GM19397 (cell line): ENCODE results near the gene KIF25.
"Not testable (repeated sequence)": the region's sequence is repeated elsewhere in the genome, so short reads cannot be mapped to it uniquely, and the experiment has no call there.

Experiments used
- ATAC-seq: cut with Tn5 transposase; IDR thresholded peaks from one replicate; pipeline ENCODE4 v1.9.1; 2021; ENCODE audit warnings: mild to moderate bottlenecking, moderate library complexity; ENCODE audit not compliant: unreplicated experiment

KIF25 gene

GRCh38 chr6:167974640-167975344 is 22.7 kb upstream of the KIF25 start:
- no peak for ATAC-seq

- ATAC-seq = no peak
Observed at GRCh38 chr6:167975458-167975857, 22.0 kb upstream of the KIF25 start.

- not testable (repeated sequence) for ATAC-seq
Observed at GRCh38 chr6:167976116-167976657, 21.3 kb upstream of the KIF25 start.

- ATAC-seq = no peak
Observed at GRCh38 chr6:167976708-167977107, 20.8 kb upstream of the KIF25 start.

GRCh38 chr6:167977717-167978467 is 19.6 kb upstream of the KIF25 start:
- ATAC-seq = no peak

GRCh38 chr6:167978607-167979006 is 18.9 kb upstream of the KIF25 start:
- ATAC-seq = no peak

GRCh38 chr6:167979436-167980139 is 17.9 kb upstream of the KIF25 start:
- ATAC-seq = no peak

- no peak for ATAC-seq
Observed at GRCh38 chr6:167980911-167981580, 16.4 kb upstream of the KIF25 start.

GRCh38 chr6:167981916-167982462 is 15.5 kb upstream of the KIF25 start:
- no peak for ATAC-seq

- ATAC-seq = no peak
Observed at GRCh38 chr6:167984144-167984719, 13.2 kb upstream of the KIF25 start.

GRCh38 chr6:167984876-167985604 is 12.4 kb upstream of the KIF25 start:
- no peak for ATAC-seq

- no peak for ATAC-seq
Observed at GRCh38 chr6:167985911-167986595, 11.4 kb upstream of the KIF25 start.

GRCh38 chr6:167987396-167988153 is 9.9 kb upstream of the KIF25 start:
- no peak for ATAC-seq

- no peak for ATAC-seq
Observed at GRCh38 chr6:167988154-167988495, 9.3 kb upstream of the KIF25 start.

GRCh38 chr6:167988945-167989841 is 8.3 kb upstream of the KIF25 start:
- ATAC-seq = no peak

GRCh38 chr6:167990016-167990945 is 7.2 kb upstream of the KIF25 start:
- ATAC-seq = no peak
